GM18951 (cell line): ENCODE data around the gene BTBD17.

Experiments used
- POLR2A ChIP-seq: IDR thresholded peaks from 4 replicates; pipeline ENCODE4 v1.6.1; 2011; ENCODE audit warnings: mild to moderate bottlenecking; ENCODE audit not compliant: insufficient read length, insufficient read depth; ENCODE audit errors: extremely low read depth
- in situ Hi-C: fragments of 300-500 bp; cut with MboI; formaldehyde crosslinking; loops from one replicate; pipeline ENCODE4 v1.12.0; 2022; ENCODE audit warnings: low sequenced_read_pairs, mixed read lengths, inconsistent platforms; ENCODE audit not compliant: unreplicated experiment

Gene BTBD17

GRCh38 chr17:74307984-74308773, 53.5 kb downstream of the BTBD17 start:
- no peak for TF ChIP-seq POLR2A
- in situ Hi-C loops: no loop called here
